H1 (cell line): ENCODE results near the gene MCM7. TPM values are rescaled to one million over a fixed set of nuclear protein-coding genes. Genes with fewer than 3 reads are reported as not detected.

ENCODE experiments used
- CTCF ChIA-PET: fragments of 300-600 bp; sonication (Branson Sonifier 250); formaldehyde crosslinking; loops from one replicate; lab custom pipeline; 2021; ENCODE audit not compliant: partially characterized antibody; lab: Charles Lee
- POLR2A ChIA-PET: fragments of 300-600 bp; sonication (Branson Sonifier 250); formaldehyde crosslinking; loops from one replicate; lab custom pipeline; 2021; ENCODE audit warnings: inconsistent platforms; ENCODE audit not compliant: partially characterized antibody; lab: Charles Lee
- DNase-seq, 2 experiments: peaks; one replicate each; pipeline versions ENCODE4 v3.0.0 to v3.0.0-alpha.2; 2010 to 2022; ENCODE audit warnings: low spot score in 2 of 2, low read depth in 1 of 2, mixed read lengths in 1 of 2
- FAIRE-seq: peaks from 2 replicates; lab custom pipeline; 2011; peaks lifted over from hg19 to GRCh38; lab: Jason Lieb, UNC
- H2AFZ ChIP-seq: 2 replicates; pipeline ENCODE4 v1.8.1; 2012; ENCODE audit warnings: low read length, inconsistent platforms
- H2AK5ac ChIP-seq: 2 replicates; pipeline ENCODE4 v1.6.1; 2013; ENCODE audit warnings: low read depth, low read length
- H2BK120ac ChIP-seq: replicated peaks from 2 replicates; pipeline ENCODE3; 2013; ENCODE audit warnings: low read depth, low read length, inconsistent platforms
- H2BK12ac ChIP-seq: 2 replicates; pipeline ENCODE4 v1.6.1; 2013; ENCODE audit warnings: low read depth, low read length
- H2BK15ac ChIP-seq: 2 replicates; pipeline ENCODE4 v1.6.1; 2013; ENCODE audit warnings: low read length
- H2BK20ac ChIP-seq: 2 replicates; pipeline ENCODE4 v1.6.1; 2013; ENCODE audit warnings: low read length
- H2BK5ac ChIP-seq: 2 replicates; pipeline ENCODE4 v1.6.1; 2013; ENCODE audit warnings: low read depth, low read length
- H3K14ac ChIP-seq: 2 replicates; pipeline ENCODE4 v1.6.1; 2013; ENCODE audit warnings: inconsistent platforms; ENCODE audit not compliant: insufficient read length
- H3K18ac ChIP-seq: 2 replicates; pipeline ENCODE4 v1.6.1; 2013; ENCODE audit warnings: low read length; ENCODE audit errors: extremely low read depth
- H3K23ac ChIP-seq: 2 replicates; pipeline ENCODE4 v1.6.1; 2013; ENCODE audit warnings: inconsistent platforms; ENCODE audit not compliant: insufficient read length
- H3K23me2 ChIP-seq: 2 replicates; pipeline ENCODE4 v1.6.1; 2013; ENCODE audit warnings: low read depth, low read length
- H3K27ac ChIP-seq: 2 replicates; pipeline ENCODE4 v1.6.1; 2011; ENCODE audit warnings: low read depth, low read length, inconsistent platforms
- H3K27me3 ChIP-seq, 4 experiments: replicated peaks in 1 of 4; 1 replicate in 1 of 4; 2 replicates in 3 of 4; pipeline versions ENCODE4 v1.6.1 to v1.8.1; 2011 to 2013; ENCODE audit warnings: low read length in 3 of 4, mild to moderate bottlenecking in 3 of 4, inconsistent platforms in 2 of 4, mixed read lengths in 2 of 4, moderate library complexity in 1 of 4; ENCODE audit not compliant: control insufficient read depth in 3 of 4, insufficient read depth in 3 of 4; ENCODE audit errors: extremely low read depth in 1 of 4
- H3K36me3 ChIP-seq, 4 experiments: 2 replicates each; pipeline versions ENCODE4 v1.6.1 to v1.8.1; 2011 to 2013; ENCODE audit warnings: mild to moderate bottlenecking in 4 of 4, low read length in 3 of 4, moderate library complexity in 2 of 4, control low read depth in 1 of 4, inconsistent platforms in 1 of 4; ENCODE audit not compliant: insufficient read depth in 4 of 4, control insufficient read depth in 2 of 4
- H3K4ac ChIP-seq: replicated peaks from 2 replicates; pipeline ENCODE3; 2013; ENCODE audit warnings: low read length, low read depth, mixed read lengths, inconsistent platforms; ENCODE audit not compliant: insufficient read length
- H3K4me1 ChIP-seq, 4 experiments: replicated peaks in 1 of 4; 1 replicate in 1 of 4; 2 replicates in 3 of 4; pipeline versions ENCODE4 v1.6.1 to v1.8.1; 2011 to 2013; ENCODE audit warnings: low read length in 3 of 4, inconsistent platforms in 2 of 4, mixed read lengths in 1 of 4; ENCODE audit not compliant: insufficient read depth in 4 of 4, control insufficient read depth in 3 of 4
- H3K4me2 ChIP-seq, 2 experiments: 2 replicates each; pipeline versions ENCODE4 v1.6.1 to v1.8.1; 2011 to 2013; ENCODE audit warnings: low read depth in 2 of 2, low read length in 2 of 2, control low read depth in 1 of 2, inconsistent platforms in 1 of 2, mild to moderate bottlenecking in 1 of 2; ENCODE audit not compliant: insufficient read depth in 1 of 2
- H3K4me3 ChIP-seq, 4 experiments: fragments of 200-600, 300-600 bp in 1 of 4; sonication (generic), shearing (Covaris generic), sonication (Bioruptor Twin) in 1 of 4; 2 replicates each; pipeline versions ENCODE4 v1.5.1 to v1.8.1; 2011 to 2016; ENCODE audit warnings: low read length in 4 of 4, low read depth in 3 of 4, control low read depth in 2 of 4, inconsistent platforms in 2 of 4, mild to moderate bottlenecking in 2 of 4, mixed read lengths in 1 of 4, moderate library complexity in 1 of 4; ENCODE audit not compliant: insufficient read depth in 2 of 4; ENCODE audit errors: extremely low read depth in 1 of 4
- H3K56ac ChIP-seq: replicated peaks from 2 replicates; pipeline ENCODE3; 2013; ENCODE audit warnings: low read depth, mild to moderate bottlenecking, mixed read lengths, low read length, inconsistent platforms; ENCODE audit not compliant: insufficient read length
- H3K79me1 ChIP-seq: 2 replicates; pipeline ENCODE4 v1.6.1; 2013; ENCODE audit warnings: low read depth, low read length, control low read depth
- H3K79me2 ChIP-seq, 2 experiments: 2 replicates each; pipeline versions ENCODE4 v1.6.1 to v1.8.1; 2012 to 2013; ENCODE audit warnings: low read length in 2 of 2, mild to moderate bottlenecking in 2 of 2, inconsistent platforms in 1 of 2; ENCODE audit not compliant: insufficient read depth in 2 of 2, control insufficient read depth in 1 of 2
- H3K9ac ChIP-seq, 4 experiments: replicated peaks in 1 of 4; 1 replicate in 1 of 4; 2 replicates in 3 of 4; pipeline versions ENCODE4 v1.6.1 to v1.8.1; 2011 to 2013; ENCODE audit warnings: low read depth in 3 of 4, low read length in 3 of 4, control low read depth in 2 of 4, mild to moderate bottlenecking in 2 of 4, moderate library complexity in 2 of 4, inconsistent platforms in 1 of 4; ENCODE audit errors: extremely low read depth in 1 of 4
- H3K9me3 ChIP-seq, 2 experiments: 2 replicates each; pipeline versions ENCODE4 v1.6.1 to v1.8.1; 2012 to 2013; ENCODE audit warnings: mild to moderate bottlenecking in 2 of 2, moderate library complexity in 2 of 2, control low read depth in 1 of 2, inconsistent platforms in 1 of 2, low read depth in 1 of 2, low read length in 1 of 2, mixed read lengths in 1 of 2; ENCODE audit not compliant: insufficient read depth in 2 of 2
- H4K20me1 ChIP-seq, 2 experiments: replicated peaks in 1 of 2; 2 replicates each; pipeline versions ENCODE3 to v1.8.1; 2011 to 2013; ENCODE audit warnings: inconsistent platforms in 2 of 2, low read length in 2 of 2, mild to moderate bottlenecking in 1 of 2; ENCODE audit not compliant: insufficient read depth in 2 of 2, control insufficient read depth in 1 of 2
- H4K5ac ChIP-seq: 2 replicates; pipeline ENCODE4 v1.6.1; 2013; ENCODE audit warnings: low read length, low read depth, mixed read lengths, inconsistent platforms; ENCODE audit not compliant: insufficient read length
- H4K8ac ChIP-seq: 2 replicates; pipeline ENCODE4 v1.8.0; 2013; ENCODE audit warnings: mild to moderate bottlenecking, moderate library complexity, low read length, inconsistent platforms; ENCODE audit not compliant: insufficient read depth; ENCODE audit errors: extremely low read depth
- H4K91ac ChIP-seq: replicated peaks from 2 replicates; pipeline ENCODE3; 2013; ENCODE audit warnings: low read length, mixed read lengths, inconsistent platforms; ENCODE audit not compliant: insufficient read length
- EZH2 ChIP-seq: fragments of 200-600 bp; sonication (generic); IDR thresholded peaks from 2 replicates; pipeline ENCODE4 v1.7.1; 2012; ENCODE audit warnings: low read depth, mild to moderate bottlenecking, moderate library complexity, low read length, inconsistent platforms; ENCODE audit not compliant: severe bottlenecking
- WGBS, 2 experiments: shearing (Covaris generic) in 1 of 2; methylation state at CpG; one replicate each; pipeline versions ENCODE4 v1.1.6 to v1.1.7; 2013 to 2015; ENCODE audit warnings: low lambda C conversion rate in 2 of 2, mixed read lengths in 2 of 2, inconsistent platforms in 1 of 2, low coverage in 1 of 2, missing lambda C conversion rate in 1 of 2; ENCODE audit not compliant: insufficient replicate concordance in 2 of 2, insufficient coverage in 1 of 2, insufficient read length in 1 of 2; ENCODE audit errors: extremely low coverage in 1 of 2, missing lambda C conversion rate in 1 of 2; 5-methylcytosine and 5-hydroxymethylcytosine counted together
- polyA plus RNA-seq, 7 experiments: library from polyadenylated mRNA; depleted of rRNA in 3 of 7; stranded (reverse) in 5 of 7; unstranded in 2 of 7; fragments of >200 nt in 5 of 7; fragments of 200-250 nt in 2 of 7; gene quantifications; 1 replicate in 5 of 7; 2 replicates in 1 of 7; 4 replicates in 1 of 7; pipeline versions ENCODE4 v1.2.1 to v1.2.3, GENCODE V29; 2011 to 2013; ENCODE audit warnings: missing spikeins in 2 of 7, mixed read lengths in 2 of 7
- total RNA-seq: library from RNA; stranded (reverse); fragmentation: NEBNext Ultra II Directional; extraction: Animal tissue kit (Norgen Biotek cat#: 25700); gene quantifications from 2 replicates; pipeline ENCODE4 v1.2.1, GENCODE V29; 2021

The MCM7 gene
- total and polyA plus RNA-seq, 2 of the 8 experiments (the other 6 are each of a cell fraction or from before 2014, with no cell fraction given) = 313 to 344 TPM

GRCh38 chr7:100061518-100062193 is 39.5 kb downstream of the MCM7 start:
- DNase-seq (no peak), FAIRE-seq (no peak)
- Histone ChIP-seq H3K79me2 (no peaks in the 10 kb centered on the region; a peak in 1 of 4 replicates), H3K18ac (no peak overlapping the region), H3K79me1 (no peaks in the 10 kb centered on the region), H3K36me3 (peaks cover 22 to 62% (median 46%) of the 10 kb centered on the region in 4 experiments), H2BK120ac (no peak overlapping the region), H3K27me3 (no peaks in the 10 kb centered on the region), H3K4me3 (no peak overlapping the region), H2BK5ac (no peak overlapping the region), H3K9ac (no peak overlapping the region), H3K4me1 (no peaks in the 10 kb centered on the region), H3K27ac (no peak overlapping the region), H3K23me2 (no peaks in the 10 kb centered on the region), H3K14ac (no peak overlapping the region), H2BK20ac (no peak overlapping the region), H4K8ac (no peak overlapping the region), H3K4me2 (no peak overlapping the region), H4K20me1 (peaks cover 0 to 2% of the 10 kb centered on the region in 2 experiments), H2AFZ (no peak overlapping the region), H3K23ac (no peak overlapping the region), H2BK15ac (no peak overlapping the region), H4K91ac (no peak overlapping the region), H3K9me3 (no peaks in the 10 kb centered on the region), H4K5ac (no peak overlapping the region), H2BK12ac (no peak overlapping the region), H3K4ac (no peak overlapping the region), H3K56ac (no peak overlapping the region), H2AK5ac (no peak overlapping the region)
- ChIA-PET CTCF (interaction anchor here (0.7 to 1.7 kb wide), 4 partner anchors 9 to 72 kb away, joined by 3 to 7 read pairs (median 4); no protein-coding TSS in a partner anchor), POLR2A (interaction anchor here (0.6 to 18.6 kb wide), 6 partner anchors 10 to 115 kb away, joined by 3 to 294 read pairs (median 4); partner anchors contain the start of gene ZNF3)
- WGBS, 2 experiments = 89% methylated on average over 11 of the region's 11 CpGs; no CpG with 5 or more reads in 1 of the 2 experiments
- no peak for TF ChIP-seq EZH2
